HG03354 (cell line): ENCODE measurements around the gene OR4F16.
"Not testable (repeated sequence)": the region's sequence is repeated elsewhere in the genome, so short reads cannot be mapped to it uniquely, and the experiment has no call there.

Source experiments
- ATAC-seq: cut with Tn5 transposase; IDR thresholded peaks from one replicate; pipeline ENCODE4 v1.9.1; 2021; ENCODE audit warnings: mild to moderate bottlenecking; ENCODE audit not compliant: unreplicated experiment, poor library complexity, severe bottlenecking

OR4F16 gene

GRCh38 chr1:686554-686953 is at the start of gene OR4F16:
OR4F16 (minus strand) TSS chr1:686654; CDS start chr1:686654, 0 bp downstream.
- ATAC-seq: not testable (repeated sequence)

- not testable (repeated sequence) for ATAC-seq
Observed at GRCh38 chr1:733649-734048, 47.2 kb upstream of the OR4F16 start.

DNA sequence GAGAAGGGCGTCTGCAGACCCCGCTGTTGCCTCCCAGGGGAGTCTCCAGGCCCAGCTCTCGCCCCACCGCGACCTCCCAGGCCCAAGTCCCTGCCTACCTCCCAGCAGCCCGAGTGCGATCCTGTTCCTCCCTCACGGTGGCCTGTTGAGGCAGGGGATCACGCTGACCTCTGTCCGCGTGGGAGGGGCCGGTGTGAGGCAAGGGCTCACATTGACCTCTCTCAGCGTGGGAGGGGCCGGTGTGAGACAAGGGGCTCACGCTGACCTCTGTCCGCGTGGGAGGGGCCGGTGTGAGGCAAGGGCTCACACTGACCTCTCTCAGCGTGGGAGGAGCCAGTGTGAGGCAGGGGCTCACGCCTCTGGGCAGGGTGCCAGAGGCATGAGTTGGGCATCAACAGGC is 40.6 kb upstream of the OR4F16 start:
- ATAC-seq: not testable (repeated sequence)
